Measurements from ENCODE around the gene TRABD2A. TPM values are rescaled to one million over a fixed set of nuclear protein-coding genes. Genes with fewer than 3 reads are reported as not detected.

TRABD2A gene
- total RNA-seq, 1 experiment from 2014 or later: 1.7 TPM

GRCh38 chr2:84846741-84847142 lies 34.1 kb downstream of the TRABD2A start:
- Histone ChIP-seq H2BK20ac (ENCODE audit: low read depth, low read length, poor library complexity, severe bottlenecking) (no peak overlapping the region), H3K14ac (ENCODE audit: insufficient read depth, low read length) (no peak overlapping the region; the same call in 1 of the 2 replicates), H3K9ac (ENCODE audit: extremely low read depth, insufficient read length, low read length) (no peak overlapping the region), H3K27ac (ENCODE audit: insufficient read length, low read depth, low read length) (no peak overlapping the region), H3K79me1 (ENCODE audit: insufficient read depth, low read depth, low read length, poor library complexity, severe bottlenecking) (no peaks in the 10 kb centered on the region), H3T11ph (ENCODE audit: low read length) (no peak overlapping the region), H2BK120ac (ENCODE audit: low read depth, low read length, poor library complexity, severe bottlenecking) (no peak overlapping the region), H4K8ac (replicated peaks; ENCODE audit: insufficient read length, low read depth, low read length) (no peak overlapping the region), H4K5ac (ENCODE audit: insufficient read length, low read depth, low read length) (no peak overlapping the region), H4K91ac (ENCODE audit: insufficient read length, low read depth, low read length) (no peak overlapping the region), H3K79me2 (ENCODE audit: insufficient read depth, low read length) (no peaks in the 10 kb centered on the region), H2BK15ac (ENCODE audit: low read depth, low read length) (no peak overlapping the region), H3K4me2 (ENCODE audit: insufficient read depth, insufficient read length, low read length) (no peak overlapping the region), H3K23me2 (ENCODE audit: insufficient read length, low read depth, low read length, poor library complexity, severe bottlenecking) (no peaks in the 10 kb centered on the region), H3K23ac (ENCODE audit: insufficient read length, low read depth, low read length) (no peak overlapping the region), H2AK5ac (ENCODE audit: insufficient read length, low read length) (no peak overlapping the region), H2BK5ac (ENCODE audit: insufficient read length, low read length) (no peak overlapping the region), H4K20me1 (ENCODE audit: control insufficient read depth, insufficient read depth, insufficient read length) (no peaks in the 10 kb centered on the region), H3K9me3 (ENCODE audit: control insufficient read depth, low read depth, low read length) (no peaks in the 10 kb centered on the region), H3K4ac (ENCODE audit: low read depth, low read length) (no peak overlapping the region), H3K18ac (ENCODE audit: insufficient read length, low read depth, low read length) (no peak overlapping the region), H3K56ac (ENCODE audit: insufficient read length, low read depth, low read length) (no peak overlapping the region), H3K27me3 (ENCODE audit: insufficient read depth, low read length) (no peaks in the 10 kb centered on the region), H2AFZ (ENCODE audit: low read length) (no peak overlapping the region), H2BK12ac (ENCODE audit: insufficient read length, low read depth, low read length) (no peak overlapping the region), H3K4me1 (ENCODE audit: insufficient read depth, low read length) (no peaks in the 10 kb centered on the region)
- no peaks in the 10 kb centered on the region; a peak in 1 of 7 replicates for H3K36me3 Mint-ChIP-seq (ENCODE audit: insufficient read depth in 1 of 3, low read depth in 3 of 3)
- H3K4me3 Mint-ChIP-seq: no peak overlapping the region
- no peak for DNase-seq
- TF ChIP-seq CTCF (conservative IDR thresholded peaks at IDR 0.05): no peak
- no CpG with 5 or more reads among the region's 2 CpGs for WGBS (ENCODE audit: extremely low coverage, insufficient read length, low lambda C conversion rate)
- peaks cover 0 to 2% of the 10 kb centered on the region in 2 experiments; a peak in 2 of 4 replicates for H3K4me1 Mint-ChIP-seq
- H3K27ac Mint-ChIP-seq: no peak overlapping the region
- H3K27me3 Mint-ChIP-seq (ENCODE audit: low read depth): peaks cover 48% of the 10 kb centered on the region
- no peaks in the 10 kb centered on the region for H3K9me3 Mint-ChIP-seq
